K562 (cell line): ENCODE measurements around the gene C16orf74. TPM values are rescaled to one million over a fixed set of nuclear protein-coding genes. Genes with fewer than 3 reads are reported as not detected.
A peak's percentile ranks its signal among the peaks of the same experiment; 100 is the strongest.

Experiments
- BRCA1 ChIP-seq, 2 experiments: fragments of 450-650 bp in 1 of 2; sonication (generic) in 1 of 2; formaldehyde crosslinking in 1 of 2; IDR thresholded peaks; 2 replicates each; pipeline versions ENCODE4 v1.5.0 to v1.6.1; 2017 to 2020; ENCODE audit warnings: mild to moderate bottlenecking in 1 of 2, missing genetic modification reagents in 1 of 2
- BRF1 ChIP-seq: IDR thresholded peaks from 3 replicates; pipeline ENCODE4 v1.6.1; 2011; ENCODE audit warnings: borderline replicate concordance, mild to moderate bottlenecking; ENCODE audit not compliant: insufficient read length; ENCODE audit errors: extremely low read depth
- ETS2 ChIP-seq: IDR thresholded peaks from 2 replicates; pipeline ENCODE4 v1.6.1; 2016; ENCODE audit warnings: borderline replicate concordance, missing genetic modification characterization, mild to moderate bottlenecking, moderate library complexity, missing compliant biosample characterization; ENCODE audit not compliant: poor library complexity, severe bottlenecking
- HDAC1 ChIP-seq, 2 experiments: fragments of 450-650 bp; IDR thresholded peaks; 2 replicates each; pipeline ENCODE4 v1.6.1; 2016 to 2017; ENCODE audit warnings: inconsistent platforms in 1 of 2, mild to moderate bottlenecking in 1 of 2, moderate library complexity in 1 of 2
- JUND ChIP-seq, 2 experiments: IDR thresholded peaks; 2 replicates in 1 of 2; 3 replicates in 1 of 2; pipeline ENCODE4 v1.6.1; 2011; ENCODE audit warnings: borderline replicate concordance in 2 of 2, low read depth in 2 of 2, low read length in 2 of 2, improper control_type of control experiment in 1 of 2, missing biosample characterization in 1 of 2, missing genetic modification characterization in 1 of 2, missing genetic modification reagents in 1 of 2
- LEF1 ChIP-seq: fragments of 450-650 bp; IDR thresholded peaks from 2 replicates; pipeline ENCODE4 v1.6.1; 2016; ENCODE audit warnings: mild to moderate bottlenecking
- MAFF ChIP-seq: IDR thresholded peaks from 2 replicates; pipeline ENCODE4 v1.6.1; 2012; ENCODE audit warnings: low read length, improper control_type of control experiment
- POU5F1 ChIP-seq: fragments of 150-350 bp; IDR thresholded peaks from 2 replicates; pipeline ENCODE4 v1.6.1; 2014; ENCODE audit warnings: borderline replicate concordance, low read length, low read depth, mild to moderate bottlenecking; ENCODE audit not compliant: partially characterized antibody
- SAFB2 ChIP-seq: fragments of 200-400 bp; formaldehyde crosslinking; IDR thresholded peaks from 2 replicates; pipeline ENCODE4 v1.6.1; 2018; ENCODE audit warnings: borderline replicate concordance, low read length, low read depth, moderate library complexity; ENCODE audit not compliant: severe bottlenecking
- TCF3 ChIP-seq: sonication (generic); formaldehyde crosslinking; IDR thresholded peaks from 2 replicates; pipeline ENCODE4 v1.4.0; 2020; ENCODE audit warnings: mild to moderate bottlenecking, missing genetic modification reagents
- TEAD1 ChIP-seq, 2 experiments: fragments of 450-650 bp in 1 of 2; sonication (generic) in 1 of 2; formaldehyde crosslinking; IDR thresholded peaks; 2 replicates each; pipeline versions ENCODE4 v1.4.0 to v1.8.0; 2020 to 2022; ENCODE audit warnings: mild to moderate bottlenecking in 2 of 2, missing genetic modification reagents in 1 of 2
- TRIM24 ChIP-seq, 2 experiments: fragments of 450-650 bp; IDR thresholded peaks; 2 replicates each; pipeline ENCODE4 v1.6.1; 2016
- YY1 ChIP-seq, 3 experiments: IDR thresholded peaks; 2 replicates each; pipeline ENCODE4 v1.6.1; 2011; ENCODE audit warnings: low read length in 2 of 3, mild to moderate bottlenecking in 2 of 3, moderate library complexity in 2 of 3, borderline replicate concordance in 1 of 3, control low read depth in 1 of 3, low read depth in 1 of 3; ENCODE audit not compliant: insufficient read depth in 3 of 3, insufficient replicate concordance in 2 of 3, control insufficient read depth in 1 of 3, insufficient read length in 1 of 3; ENCODE audit errors: extremely low read depth in 1 of 3
- ZNF586 ChIP-seq: fragments of 450-650 bp; formaldehyde crosslinking; conservative IDR thresholded peaks from 2 replicates; pipeline ENCODE4 v1.4.0; 2020; ENCODE audit warnings: mild to moderate bottlenecking, moderate library complexity
- ZNF707 ChIP-seq: fragments of 250-450 bp; sonication (Bioruptor Pico); conservative IDR thresholded peaks from 2 replicates; pipeline ENCODE4 v1.8.0; 2022; ENCODE audit warnings: inconsistent platforms, mild to moderate bottlenecking, moderate library complexity
- polyA plus RNA-seq, 8 experiments: library from polyadenylated mRNA; depleted of rRNA in 4 of 8; stranded (reverse) in 5 of 8; unstranded in 3 of 8; fragments of >200 nt; fragmentation: Nextera tagmentation in 2 of 8; fragmentation: Illumina TruSeq in 1 of 8; extraction: Ambion mirVana in 2 of 8; extraction: Trizol in 1 of 8; gene quantifications; 2 replicates each; pipeline versions ENCODE4 v1.2.1 to v1.2.3, GENCODE V29; 2011 to 2014; ENCODE audit warnings: inconsistent platforms in 1 of 8, missing spikeins in 1 of 8
- total RNA-seq, 7 experiments: library from RNA; depleted of rRNA in 6 of 7; stranded (reverse); fragments of >200 nt in 6 of 7; fragmentation: Illumina TruSeq in 2 of 7; extraction: Trizol in 2 of 7; gene quantifications; 2 replicates each; pipeline versions ENCODE4 v1.2.1 to v1.2.3, GENCODE V29; 2011 to 2021; ENCODE audit warnings: low replicate concordance in 1 of 7
- TF ChIP-seq, protein P1 (sequence below): sonication (generic); formaldehyde crosslinking; IDR thresholded peaks from 2 replicates; pipeline ENCODE4 v1.8.1; 2023; ENCODE audit warnings: mild to moderate bottlenecking, missing genetic modification reagents

C16orf74 gene
- total and polyA plus RNA-seq, 9 of the 15 experiments (the other 6 are each of a cell fraction or from before 2014, with no cell fraction given), result not detected

DNA sequence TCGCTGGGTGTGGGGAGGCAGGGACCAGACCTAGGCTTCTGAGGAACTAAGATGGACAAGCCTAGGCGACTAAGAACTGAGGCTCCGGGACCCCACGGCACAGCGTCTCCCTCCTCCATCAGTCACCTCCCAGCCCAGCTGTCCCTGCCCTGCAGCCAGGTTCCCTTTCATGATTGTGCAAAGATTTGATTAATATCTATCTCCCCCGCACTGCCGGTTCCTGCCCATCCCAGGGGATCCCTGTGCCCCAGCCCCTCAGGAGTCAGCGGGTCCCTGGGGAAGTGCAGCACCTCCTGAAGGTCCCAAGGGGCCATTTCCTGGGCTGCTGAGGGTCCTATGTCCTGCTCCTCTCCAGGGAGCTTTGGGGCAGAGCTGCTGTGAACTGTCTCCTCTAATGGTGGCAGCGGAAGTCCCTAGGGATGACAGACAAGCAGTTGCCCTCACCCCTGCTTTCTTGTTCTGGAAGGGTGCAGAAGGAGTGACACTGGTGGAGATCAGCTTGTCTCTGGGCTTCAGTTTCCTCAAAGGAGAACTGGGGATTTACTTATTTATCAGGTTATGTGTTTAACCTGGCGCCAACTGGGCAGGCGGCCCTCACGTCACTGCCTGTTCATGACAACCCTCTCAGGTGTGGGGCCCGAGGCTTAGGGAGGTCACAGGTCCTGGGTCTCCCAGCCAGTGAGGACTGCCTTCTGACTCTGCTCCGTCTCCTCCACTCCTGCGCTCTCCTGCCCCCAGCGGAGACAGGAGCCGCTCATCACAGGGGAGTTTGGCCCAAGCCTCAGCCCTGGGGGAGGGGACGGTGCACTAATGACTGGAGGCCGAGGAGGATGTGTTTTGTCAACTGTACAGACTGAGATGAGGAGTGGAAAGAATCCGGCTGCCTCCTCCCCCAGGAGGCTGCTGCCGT, 1.9 kb upstream of the C16orf74 start (continued):
- TF ChIP-seq SAFB2 (no peak), ETS2 (tag) (no peak), YY1 (IDR thresholded peaks at IDR 0.05; ENCODE audit: borderline replicate concordance in 1 of 3, control insufficient read depth in 1 of 3, extremely low read depth in 1 of 3, insufficient read depth in 3 of 3, insufficient read length in 1 of 3, insufficient replicate concordance in 2 of 3, low read depth in 1 of 3, low read length in 2 of 3) (peak in 1 of 3 experiments; percentile 7), MAFF (no peak), LEF1 (no peak), BRCA1 (IDR thresholded peaks at IDR 0.05) (no peak), BRCA1 (CRISPR knock-in tag; IDR thresholded peaks at IDR 0.05) (no peak), TEAD1 (CRISPR knock-in tag; IDR thresholded peaks at IDR 0.05) (no peak), HDAC1 (IDR thresholded peaks at IDR 0.05) (no peak), ZNF707 (CRISPR knock-in tag) (no peak), POU5F1 (no peak), TRIM24 (IDR thresholded peaks at IDR 0.05) (no peak), TCF3 (CRISPR knock-in tag) (no peak), ZNF586 (no peak), JUND (IDR thresholded peaks at IDR 0.05; ENCODE audit: borderline replicate concordance, low read depth, low read length) (peak; percentile 9; the same call in 1 of the 2 replicates), JUND (tag; IDR thresholded peaks at IDR 0.05; ENCODE audit: borderline replicate concordance, low read depth, low read length) (no peak), BRF1 (no peak)
- TF ChIP-seq, protein P1, sequence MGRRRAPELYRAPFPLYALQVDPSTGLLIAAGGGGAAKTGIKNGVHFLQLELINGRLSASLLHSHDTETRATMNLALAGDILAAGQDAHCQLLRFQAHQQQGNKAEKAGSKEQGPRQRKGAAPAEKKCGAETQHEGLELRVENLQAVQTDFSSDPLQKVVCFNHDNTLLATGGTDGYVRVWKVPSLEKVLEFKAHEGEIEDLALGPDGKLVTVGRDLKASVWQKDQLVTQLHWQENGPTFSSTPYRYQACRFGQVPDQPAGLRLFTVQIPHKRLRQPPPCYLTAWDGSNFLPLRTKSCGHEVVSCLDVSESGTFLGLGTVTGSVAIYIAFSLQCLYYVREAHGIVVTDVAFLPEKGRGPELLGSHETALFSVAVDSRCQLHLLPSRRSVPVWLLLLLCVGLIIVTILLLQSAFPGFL (CRISPR knock-in tag), result no peak
